BJ (cell line): ENCODE measurements around the gene CRISP2. TPM values are rescaled to one million over a fixed set of nuclear protein-coding genes. Genes with fewer than 3 reads are reported as not detected.

ENCODE experiments used
- CTCF ChIA-PET: fragments of 350-600 bp; formaldehyde crosslinking; extraction: SDS; loops from one replicate; lab custom pipeline; 2021; ENCODE audit warnings: antibody characterized with exemption, inconsistent platforms; lab: Yijun Ruan, JAX
- POLR2A ChIA-PET: fragments of 300-600 bp; sonication (Branson Sonifier 250); formaldehyde crosslinking; extraction: SDS; loops from one replicate; lab custom pipeline; 2021; ENCODE audit warnings: antibody characterized with exemption; lab: Charles Lee
- DNase-seq: peaks from one replicate; pipeline ENCODE4 v3.0.0-alpha.2; 2011; ENCODE audit warnings: low read depth
- H3K27me3 ChIP-seq: 2 replicates; pipeline ENCODE4 v1.6.0; 2011; ENCODE audit warnings: low read length; ENCODE audit not compliant: control insufficient read depth, insufficient read depth
- H3K36me3 ChIP-seq: 2 replicates; pipeline ENCODE4 v1.5.1; 2011; ENCODE audit warnings: low read length; ENCODE audit not compliant: control insufficient read depth, insufficient read depth
- H3K4me3 ChIP-seq: 2 replicates; pipeline ENCODE4 v1.5.1; 2011; ENCODE audit warnings: low read depth, mild to moderate bottlenecking, control low read depth, low read length
- CTCF ChIP-seq: IDR thresholded peaks from 2 replicates; pipeline ENCODE4 v1.5.1; 2011; ENCODE audit warnings: low read depth, mild to moderate bottlenecking, control low read depth, inconsistent platforms, low read length, moderate library complexity; ENCODE audit not compliant: insufficient read depth
- polyA plus RNA-seq: library from polyadenylated mRNA; depleted of rRNA; stranded (reverse); fragments of >200 nt; gene quantifications from 2 replicates; pipeline ENCODE4 v1.2.3, GENCODE V29; 2011

The CRISP2 gene
- polyA plus RNA-seq, 1 experiment, result not detected

- no peak overlapping the region for H3K4me3 ChIP-seq
- H3K36me3 ChIP-seq, result no peaks in the 10 kb centered on the region
- no peak for DNase-seq
- ChIA-PET CTCF (no interaction called here), POLR2A (no interaction called here)
- H3K27me3 ChIP-seq, result no peaks in the 10 kb centered on the region
- TF ChIP-seq CTCF, result no peak
Observed at GRCh38 chr6:49698478-49698877, 14.9 kb downstream of the CRISP2 start.

DNA sequence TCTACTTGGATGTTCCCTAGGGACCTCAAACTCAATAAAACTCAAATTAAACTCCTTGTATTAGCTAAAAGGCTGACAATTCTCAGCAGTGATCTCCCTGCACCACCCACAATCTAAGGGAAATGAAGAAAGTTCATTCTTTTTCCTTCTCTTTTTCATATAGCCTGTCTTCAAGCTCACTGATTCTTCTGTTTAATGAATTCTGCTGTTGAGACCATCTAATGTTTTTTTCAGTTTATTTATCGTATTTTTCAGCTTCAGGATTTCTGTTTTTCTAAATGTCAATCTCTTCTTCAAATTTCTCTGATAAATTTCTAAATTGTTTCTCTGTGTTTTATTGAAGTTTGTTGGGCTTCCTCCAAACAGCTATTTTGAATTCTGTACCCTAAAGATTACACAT, 19.8 kb downstream of the CRISP2 start:
- ChIA-PET CTCF (no interaction called here), POLR2A (no interaction called here)

DNA sequence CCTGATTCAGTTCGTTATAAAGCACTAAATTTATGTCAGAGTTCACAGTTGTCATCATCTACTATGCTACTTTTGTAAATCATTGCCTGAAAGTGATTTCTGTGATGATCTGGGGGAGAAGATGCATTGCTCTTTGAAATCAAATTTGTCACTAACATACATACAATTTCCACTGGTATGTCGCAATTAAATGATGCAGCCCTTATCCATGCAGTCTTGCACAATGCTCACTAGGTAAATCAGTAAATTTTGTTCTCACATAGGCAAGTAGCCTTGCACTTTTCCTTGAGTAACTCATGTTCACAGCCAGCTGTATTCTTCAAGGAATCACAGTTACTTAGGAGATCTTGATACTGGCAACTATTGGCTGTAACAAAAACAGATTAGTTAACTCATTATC, 20.8 kb downstream of the CRISP2 start:
- ChIA-PET CTCF (no interaction called here), POLR2A (no interaction called here)
- no peak overlapping the region for H3K4me3 ChIP-seq
- no peak for TF ChIP-seq CTCF
- no peak for DNase-seq
- no peaks in the 10 kb centered on the region for H3K27me3 ChIP-seq
- H3K36me3 ChIP-seq, result no peaks in the 10 kb centered on the region

More for the DNA sequence above, 19.8 kb downstream of the CRISP2 start:
- TF ChIP-seq CTCF, result no peak
- no peak overlapping the region for H3K4me3 ChIP-seq
- H3K36me3 ChIP-seq, result no peaks in the 10 kb centered on the region
- no peak for DNase-seq
- no peaks in the 10 kb centered on the region for H3K27me3 ChIP-seq

GRCh38 chr6:49676671-49677281, 36.6 kb downstream of the CRISP2 start:
- Histone ChIP-seq H3K27me3 (no peaks in the 10 kb centered on the region), H3K4me3 (no peak overlapping the region), H3K36me3 (no peaks in the 10 kb centered on the region)
- CTCF ChIA-PET, result no interaction called here
- DNase-seq, result no peak
- POLR2A ChIA-PET, result no interaction called here
- TF ChIP-seq CTCF, result no peak

DNA sequence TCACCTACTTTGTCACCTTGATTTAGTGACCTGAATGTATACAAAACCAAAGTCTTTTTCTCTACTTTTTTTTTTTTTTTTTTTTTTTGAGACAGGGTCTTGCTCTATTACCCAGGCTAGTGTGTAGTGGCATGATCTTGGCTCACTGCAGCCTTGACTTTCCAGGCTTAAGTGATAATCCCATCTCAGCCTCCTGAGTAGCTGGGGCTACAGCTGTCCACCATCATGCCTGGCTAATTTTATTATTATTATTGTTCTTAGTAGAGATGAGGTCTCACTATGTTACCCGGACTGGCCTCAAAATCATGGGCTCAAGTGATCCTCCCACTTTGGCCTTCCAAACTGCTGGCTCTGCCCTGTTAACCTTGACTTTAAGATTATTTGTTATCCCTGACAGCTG, 37.5 kb downstream of the CRISP2 start:
- TF ChIP-seq CTCF, result no peak
- no peak for DNase-seq
- CTCF ChIA-PET, result no interaction called here
- POLR2A ChIA-PET, result no interaction called here
- no peaks in the 10 kb centered on the region for H3K36me3 ChIP-seq
- H3K4me3 ChIP-seq, result no peak overlapping the region
- H3K27me3 ChIP-seq, result no peaks in the 10 kb centered on the region
